Lung microvascular endothelial cell (primary cell): ENCODE measurements around the gene SAXO1. TPM values are rescaled to one million over a fixed set of nuclear protein-coding genes. Genes with fewer than 3 reads are reported as not detected.
"Not testable (repeated sequence)": the region's sequence is repeated elsewhere in the genome, so short reads cannot be mapped to it uniquely, and the experiment has no call there.

Experiments used
- DNase-seq, 2 donors: peaks; one replicate each; pipeline versions ENCODE4 v3.0.0 to v3.0.0-alpha.2; 2010; ENCODE audit warnings: low read depth in 2 of 2
- total RNA-seq: library from RNA; depleted of rRNA; stranded (reverse); fragments of >200 nt; gene quantifications from 2 replicates; pipeline ENCODE4 v1.2.1, GENCODE V29; 2014

Gene SAXO1
- under 0.01 TPM in 1 of 2 replicates, not detected in the other for total RNA-seq

GRCh38 chr9:19033015-19033414, at the start of gene SAXO1:
Gene SAXO1 (minus strand): TSS chr9:19033209. CDS start chr9:19032908, 301 bp downstream.
- no peak for DNase-seq

GRCh38 chr9:19074836-19075235, 41.8 kb upstream of the SAXO1 start:
- DNase-seq, result peak; percentile 48 to 63

GRCh38 chr9:19074229-19074628, 41.2 kb upstream of the SAXO1 start:
- no peak for DNase-seq

DNA sequence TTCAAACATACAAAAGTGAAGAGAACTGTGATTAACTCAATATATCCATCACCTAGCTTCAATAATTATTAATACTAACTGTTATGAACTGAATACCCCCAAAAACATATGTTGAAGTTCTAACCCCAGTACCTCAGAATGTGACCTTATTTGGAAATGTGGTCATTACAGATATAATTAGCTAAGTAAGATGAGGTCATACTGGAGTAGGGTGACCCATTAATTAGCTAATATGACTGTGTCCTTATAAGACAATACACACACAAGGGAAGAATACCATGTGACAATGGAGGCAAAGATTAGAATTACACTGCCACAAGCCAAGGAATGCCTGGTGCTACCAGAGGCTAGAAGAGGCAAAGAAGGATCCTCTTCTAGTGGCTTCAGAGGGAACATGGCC, 24.0 kb upstream of the SAXO1 start:
- no peak for DNase-seq

- DNase-seq, result no peak
Observed at GRCh38 chr9:19050637-19051591, 17.9 kb upstream of the SAXO1 start.

- peak in 1 of 2 donors; percentile 40 for DNase-seq
Observed at GRCh38 chr9:19049917-19050636, 17.1 kb upstream of the SAXO1 start.

DNA sequence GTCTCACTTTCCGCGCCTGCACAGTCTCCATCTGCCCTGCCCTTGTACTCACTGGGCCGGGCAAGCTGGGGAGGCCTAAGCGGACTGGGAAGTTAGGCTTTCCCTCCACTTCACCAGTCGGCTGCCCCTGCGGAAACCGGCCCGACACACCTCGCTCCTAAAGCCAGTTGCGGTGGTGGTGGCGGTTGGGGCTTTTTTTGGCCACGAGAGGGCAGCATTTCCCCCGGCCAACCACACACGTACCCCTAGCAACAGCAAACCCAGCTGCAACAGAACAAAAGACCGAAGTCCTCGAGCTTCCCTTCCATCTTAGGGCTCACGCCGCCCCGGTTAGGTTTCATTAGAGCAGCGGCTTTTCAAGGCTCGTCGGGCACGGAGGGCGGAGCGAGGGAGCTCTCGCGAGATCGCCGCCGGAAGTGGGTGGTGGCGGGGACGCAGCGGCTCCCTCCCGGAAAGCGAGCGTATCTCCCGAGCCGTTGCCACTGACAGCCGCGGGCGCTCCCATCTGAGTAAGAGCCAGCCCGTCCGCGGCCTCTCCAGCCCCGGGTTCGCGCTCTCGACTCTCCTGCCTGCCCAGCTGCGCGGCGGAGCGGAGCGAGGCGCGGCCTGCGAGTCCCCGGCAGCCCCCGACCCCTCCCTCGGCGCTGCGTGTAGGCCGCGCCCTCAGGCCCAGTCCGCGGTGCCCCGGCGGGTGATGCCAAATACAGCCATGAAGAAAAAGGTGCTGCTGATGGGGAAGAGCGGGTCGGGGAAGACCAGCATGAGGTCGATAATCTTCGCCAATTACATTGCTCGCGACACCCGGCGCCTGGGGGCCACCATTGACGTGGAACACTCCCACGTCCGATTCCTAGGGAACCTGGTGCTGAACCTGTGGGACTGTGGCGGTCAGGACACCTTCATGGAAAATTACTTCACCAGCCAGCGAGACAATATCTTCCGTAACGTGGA, 16.2 kb upstream of the SAXO1 start, which contains the start of gene RRAGA:
TSS of gene RRAGA (plus strand) at position 462 of the 951 bp plus-strand sequence. CDS start at position 695, 233 bp downstream.
- peak; percentile 96 to 97 for DNase-seq

DNA sequence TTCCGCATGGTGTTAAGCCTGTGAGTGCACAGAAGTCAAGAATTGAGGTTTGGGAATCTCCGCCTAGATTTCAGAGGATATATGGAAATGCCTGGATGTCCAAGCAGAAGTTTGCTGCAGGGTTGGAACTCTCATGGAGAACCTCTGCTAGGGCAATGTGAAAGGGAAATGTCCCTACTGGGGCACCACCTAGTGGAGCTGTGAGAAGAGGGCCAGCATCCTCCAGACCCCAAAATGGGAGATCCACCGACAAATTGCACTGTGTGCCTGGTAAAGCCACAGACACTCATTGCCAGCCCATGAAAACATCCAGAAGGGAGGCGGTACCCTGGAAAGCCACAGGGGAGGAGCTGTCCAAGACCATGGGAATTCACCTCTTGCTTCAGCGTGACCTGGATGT, 3.6 kb upstream of the SAXO1 start:
- no peak for DNase-seq

GRCh38 chr9:19032406-19032805, 603 bp downstream of the SAXO1 start:
- no peak for DNase-seq

DNA sequence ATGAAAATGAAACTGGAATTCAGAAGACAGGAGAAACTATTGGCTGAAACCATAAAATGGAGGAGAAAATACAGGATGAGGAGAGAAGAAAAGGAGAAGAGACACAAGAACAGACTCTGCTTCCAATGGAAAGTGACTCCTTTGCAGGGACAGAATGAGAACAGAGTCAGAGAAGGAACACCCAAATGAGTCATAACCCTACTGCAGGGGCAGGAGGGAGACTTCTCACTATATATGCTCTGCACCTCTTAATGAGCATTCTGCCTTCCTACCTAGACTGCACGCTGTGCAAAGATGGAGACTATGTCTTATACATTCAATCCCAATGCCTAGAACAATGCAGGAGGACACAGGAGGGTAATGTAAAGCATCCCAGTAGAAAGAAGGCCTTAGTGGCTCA, 2.1 kb downstream of the SAXO1 start:
- no peak for DNase-seq

- DNase-seq, result peak; percentile 77 to 83
Observed at GRCh38 chr9:19028835-19029451, 4.1 kb downstream of the SAXO1 start.

GRCh38 chr9:19027825-19028224, 5.2 kb downstream of the SAXO1 start:
- DNase-seq, result no peak

DNA sequence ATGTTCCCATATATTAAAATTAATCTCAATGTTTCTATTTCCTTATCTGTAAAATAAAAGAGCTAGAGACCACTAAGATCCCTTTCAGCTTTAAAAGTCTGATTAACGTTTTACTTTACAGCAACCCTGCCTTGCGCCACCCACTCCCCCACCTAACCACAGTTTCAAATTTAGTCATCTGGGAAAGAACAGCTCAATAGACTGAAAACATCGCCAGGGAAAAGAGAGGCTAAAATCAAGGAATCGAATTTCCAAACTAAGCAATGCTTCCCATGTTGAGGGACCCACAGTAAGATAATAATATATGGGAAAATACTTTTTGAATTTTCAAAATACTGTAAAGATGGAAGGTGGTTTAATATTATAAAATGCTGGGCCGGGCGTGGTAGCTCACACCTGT, 6.6 kb downstream of the SAXO1 start:
- no peak for DNase-seq

- DNase-seq, result no peak
Observed at GRCh38 chr9:19023078-19023477, 9.9 kb downstream of the SAXO1 start.

- DNase-seq, result no peak
Observed at GRCh38 chr9:19022206-19022605, 10.8 kb downstream of the SAXO1 start.

GRCh38 chr9:19021649-19022048, 11.4 kb downstream of the SAXO1 start:
- DNase-seq, result not testable (repeated sequence)

DNA sequence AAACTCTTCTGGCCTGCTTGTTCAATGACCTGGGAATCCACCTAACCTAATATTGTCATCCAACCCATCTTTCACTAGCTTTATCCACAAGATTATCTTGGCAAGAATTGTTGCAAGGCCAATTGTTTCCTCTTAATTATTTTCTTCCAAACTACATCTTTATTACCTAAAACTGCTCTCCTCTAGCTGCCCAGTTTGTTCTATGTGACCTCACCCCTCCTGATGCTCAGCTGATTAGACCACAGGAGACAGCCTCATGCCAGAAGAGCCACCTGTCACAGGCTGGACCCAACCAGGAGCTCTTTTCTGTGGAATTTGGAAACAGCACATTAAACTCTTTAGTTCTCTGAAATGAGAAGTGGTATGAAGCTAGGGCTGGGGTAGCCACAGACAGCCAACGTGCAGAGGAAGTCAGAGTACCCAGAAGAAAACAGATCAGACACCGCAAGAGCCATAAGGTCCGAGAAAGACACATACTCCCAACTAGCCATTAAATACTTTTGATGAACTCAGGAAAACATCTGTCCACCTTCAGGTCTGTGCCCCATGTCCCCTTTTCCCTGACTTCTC, 12.0 kb downstream of the SAXO1 start:
- no peak for DNase-seq

GRCh38 chr9:19018201-19018600, 14.8 kb downstream of the SAXO1 start:
- no peak for DNase-seq

- no peak for DNase-seq
Observed at GRCh38 chr9:19009391-19009965, 23.5 kb downstream of the SAXO1 start.

- no peak for DNase-seq
Observed at GRCh38 chr9:19000133-19000532, 32.9 kb downstream of the SAXO1 start.
